Lung (tissue), 12 donors: ENCODE measurements around the gene RNU6-1. TPM values are rescaled to one million over a fixed set of nuclear protein-coding genes. Genes with fewer than 3 reads are reported as not detected.

Experiments used
- ATAC-seq: fragments of 200-7000 bp; cut with Tn5 transposase; one replicate; pipeline ENCODE4 v1.9.1; 2020; ENCODE audit warnings: moderate number of reproducible peaks; ENCODE audit not compliant: insufficient read depth, low FRiP score
- DNase-seq, 3 donors: peaks; one replicate each; pipeline ENCODE4 v3.0.0-alpha.2; 2013 to 2017
- H3K27ac ChIP-seq, 2 donors: one replicate each; pipeline ENCODE4 v1.5.1; 2013; ENCODE audit warnings: mild to moderate bottlenecking in 2 of 2, moderate library complexity in 2 of 2, control low read depth in 1 of 2, inconsistent platforms in 1 of 2, low read depth in 1 of 2, low read length in 1 of 2
- H3K27me3 ChIP-seq, 3 donors: one replicate each; pipeline ENCODE4 v1.5.1; 2013; ENCODE audit warnings: low read length in 2 of 3; ENCODE audit not compliant: control insufficient read depth in 3 of 3, insufficient read depth in 3 of 3
- H3K36me3 ChIP-seq, 4 donors: one replicate each; pipeline ENCODE4 v1.5.1; 2013; ENCODE audit warnings: low read length in 4 of 4, mild to moderate bottlenecking in 1 of 4, moderate library complexity in 1 of 4; ENCODE audit not compliant: control insufficient read depth in 4 of 4, insufficient read depth in 4 of 4
- H3K4me1 ChIP-seq, 5 donors: one replicate each; pipeline ENCODE4 v1.5.1; 2013; ENCODE audit warnings: low read length in 5 of 5, mild to moderate bottlenecking in 2 of 5, moderate library complexity in 1 of 5; ENCODE audit not compliant: control insufficient read depth in 5 of 5, insufficient read depth in 5 of 5
- H3K4me3 ChIP-seq: one replicate; pipeline ENCODE4 v1.5.1; 2013; ENCODE audit warnings: mild to moderate bottlenecking, control low read depth, moderate library complexity
- H3K9ac ChIP-seq, 2 donors: one replicate each; pipeline ENCODE4 v1.5.1; 2013; ENCODE audit warnings: low read length in 2 of 2, control low read depth in 1 of 2; ENCODE audit not compliant: insufficient read depth in 1 of 2
- H3K9me3 ChIP-seq, 4 donors: one replicate each; pipeline ENCODE4 v1.5.1; 2013; ENCODE audit warnings: low read length in 3 of 4, mild to moderate bottlenecking in 1 of 4, moderate library complexity in 1 of 4; ENCODE audit not compliant: control insufficient read depth in 4 of 4, insufficient read depth in 3 of 4
- CTCF ChIP-seq: IDR thresholded peaks from 2 replicates; pipeline ENCODE4 v1.5.1; 2012; ENCODE audit warnings: mild to moderate bottlenecking; ENCODE audit errors: control extremely low read depth, extremely low read depth
- WGBS, 2 donors: extraction: QIAGEN DNeasy Blood & Tissue Kit; methylation state at CpG; one replicate each; pipeline ENCODE4 v1.1.7; 2013; 5-methylcytosine and 5-hydroxymethylcytosine counted together
- polyA plus RNA-seq, 2 donors: library from polyadenylated mRNA; stranded (reverse); fragments of 200-250 nt; gene quantifications; one replicate each; pipeline ENCODE4 v1.2.1, GENCODE V29; 2013
- total RNA-seq, 2 donors: library from RNA; depleted of rRNA in 1 of 2; stranded (reverse); fragments of >200 nt in 1 of 2; gene quantifications; one replicate each; pipeline ENCODE4 v1.2.1, GENCODE V29; 2014 to 2021
- donor health status: control.
- donor health status: control.
- donor health status: Bipolar disorder and iron deficiency.
- donor health status: healthy.
- donor health status: DM: yes; HTN: yes; CAD: no.

RNU6-1 gene
- total and polyA plus RNA-seq, 4 donors = not detected

- Histone ChIP-seq H3K9me3 (no peaks in the 10 kb centered on the region), H3K36me3 (peaks cover 0 to 13% (median 1%) of the 10 kb centered on the region in 4 donors), H3K9ac (no peak overlapping the region), H3K4me1 (peaks cover 0 to 3% (median 0%) of the 10 kb centered on the region in 5 donors), H3K4me3 (no peak overlapping the region), H3K27me3 (peaks cover 0 to 6% (median 0%) of the 10 kb centered on the region in 3 donors), H3K27ac (no peak overlapping the region)
- TF ChIP-seq CTCF = no peak
- DNase-seq = no peak
- 97 to 98% methylated on average over 5 of the region's 5 CpGs for WGBS, 2 donors
- ATAC-seq = no peak
Measured at GRCh38 chr15:67807141-67807540, 32.7 kb downstream of the RNU6-1 start.

- Histone ChIP-seq H3K27me3 (no peaks in the 10 kb centered on the region), H3K4me3 (no peak overlapping the region), H3K9me3 (no peaks in the 10 kb centered on the region), H3K27ac (no peak overlapping the region), H3K4me1 (peaks cover 0 to 3% (median 0%) of the 10 kb centered on the region in 5 donors), H3K9ac (no peak overlapping the region), H3K36me3 (peaks cover 0 to 13% (median 1%) of the 10 kb centered on the region in 4 donors)
- TF ChIP-seq CTCF = no peak
- ATAC-seq (no peak), DNase-seq (no peak)
- whole genome bisulfite sequencing, 2 donors = 96% methylated on average over 18 of the region's 18 CpGs
Measured at GRCh38 chr15:67806536-67806935, 33.3 kb downstream of the RNU6-1 start.

GRCh38 chr15:67805666-67806516, 34.0 kb downstream of the RNU6-1 start:
- ATAC-seq = no peak
- no peak for TF ChIP-seq CTCF
- no peaks in the 10 kb centered on the region for H3K27me3 ChIP-seq
- no peaks in the 10 kb centered on the region for H3K9me3 ChIP-seq
- no peak overlapping the region for H3K9ac ChIP-seq
- H3K4me1 ChIP-seq = peaks cover 0 to 3% (median 0%) of the 10 kb centered on the region in 5 donors
- H3K36me3 ChIP-seq = peaks cover 0 to 13% (median 1%) of the 10 kb centered on the region in 4 donors
- H3K27ac ChIP-seq = no peak overlapping the region
- DNase-seq = no peak
- no peak overlapping the region for H3K4me3 ChIP-seq
- 87 to 92% methylated on average over 16 of the region's 16 CpGs for WGBS, 2 donors
